WTC11 (cell line): ENCODE results near the gene C17orf114.

ENCODE experiments used
- ATAC-seq: fragments of 200-7000 bp; cut with Tn5 transposase; 2 replicates; pipeline ENCODE4 v1.10.0; 2021; ENCODE audit warnings: mild to moderate bottlenecking, moderate library complexity
- CTCF ChIA-PET: fragments of 300-600 bp; sonication (Branson Sonifier 250); formaldehyde crosslinking; loops from one replicate; lab custom pipeline; 2021; ENCODE audit warnings: antibody characterized with exemption; lab: Charles Lee
- POLR2A ChIA-PET: fragments of 350-600 bp; sonication (Branson Sonifier 250); formaldehyde crosslinking; loops from one replicate; lab custom pipeline; 2021; ENCODE audit warnings: antibody characterized with exemption; lab: Charles Lee
- DNase-seq: peaks from one replicate; pipeline ENCODE4 v3.0.0; 2021; ENCODE audit warnings: low spot score
- H3K27ac Mint-ChIP-seq: 2 replicates; pipeline ENCODE4 v1.8.0; 2021; ENCODE audit warnings: mixed read lengths
- H3K27me3 Mint-ChIP-seq: 2 replicates; pipeline ENCODE4 v1.8.0; 2021; ENCODE audit warnings: low read depth, mild to moderate bottlenecking, moderate library complexity, mixed read lengths
- H3K36me3 Mint-ChIP-seq: 2 replicates; pipeline ENCODE4 v1.8.0; 2021; ENCODE audit warnings: mixed read lengths
- H3K4me1 Mint-ChIP-seq: 2 replicates; pipeline ENCODE4 v1.8.0; 2022; ENCODE audit warnings: mixed read lengths
- H3K4me3 Mint-ChIP-seq: 2 replicates; pipeline ENCODE4 v1.8.0; 2021; ENCODE audit warnings: mild to moderate bottlenecking, moderate library complexity, mixed read lengths
- H3K9me3 Mint-ChIP-seq: 2 replicates; pipeline ENCODE4 v1.8.0; 2021; ENCODE audit warnings: mixed read lengths
- ETV6 ChIP-seq: sonication (generic); formaldehyde crosslinking; IDR thresholded peaks from 2 replicates; pipeline ENCODE4 v1.8.1; 2022; ENCODE audit warnings: mild to moderate bottlenecking, missing genetic modification reagents
- FOXK1 ChIP-seq: sonication (generic); formaldehyde crosslinking; IDR thresholded peaks from 2 replicates; pipeline ENCODE4 v1.8.0; 2022; ENCODE audit warnings: mild to moderate bottlenecking, moderate library complexity, missing genetic modification reagents
- GABPB1 ChIP-seq: sonication (generic); formaldehyde crosslinking; IDR thresholded peaks from 2 replicates; pipeline ENCODE4 v1.8.1; 2023; ENCODE audit warnings: mild to moderate bottlenecking, missing genetic modification reagents
- GTF2I ChIP-seq: fragments of 250-450 bp; sonication (Bioruptor Pico); conservative IDR thresholded peaks from 2 replicates; pipeline ENCODE4 v1.4.0; 2021; ENCODE audit warnings: mild to moderate bottlenecking
- JAZF1 ChIP-seq: fragments of 250-450 bp; sonication (Bioruptor Pico); IDR thresholded peaks from 2 replicates; pipeline ENCODE4 v1.9.0; 2021; ENCODE audit warnings: moderate library complexity, mild to moderate bottlenecking, inconsistent platforms
- JUN ChIP-seq: sonication (generic); formaldehyde crosslinking; IDR thresholded peaks from 2 replicates; pipeline ENCODE4 v1.8.0; 2023; ENCODE audit warnings: mild to moderate bottlenecking, missing genetic modification reagents
- MYBL2 ChIP-seq: sonication (generic); formaldehyde crosslinking; IDR thresholded peaks from 2 replicates; pipeline ENCODE4 v1.8.1; 2023; ENCODE audit warnings: mild to moderate bottlenecking, moderate library complexity, missing genetic modification reagents
- NFATC4 ChIP-seq: fragments of 250-450 bp; sonication (Bioruptor Pico); IDR thresholded peaks from 2 replicates; pipeline ENCODE4 v1.9.0; 2021; ENCODE audit warnings: mild to moderate bottlenecking
- NR1H2 ChIP-seq: sonication (generic); formaldehyde crosslinking; IDR thresholded peaks from 2 replicates; pipeline ENCODE4 v1.9.0; 2021; ENCODE audit warnings: mild to moderate bottlenecking, moderate library complexity, missing genetic modification reagents
- NR2C2 ChIP-seq: sonication (generic); formaldehyde crosslinking; IDR thresholded peaks from 2 replicates; pipeline ENCODE4 v1.8.0; 2022; ENCODE audit warnings: mild to moderate bottlenecking, missing genetic modification reagents
- SP1 ChIP-seq: sonication (generic); formaldehyde crosslinking; conservative IDR thresholded peaks from 2 replicates; pipeline ENCODE4 v1.8.1; 2022; ENCODE audit warnings: missing genetic modification reagents
- TEAD1 ChIP-seq: sonication (generic); formaldehyde crosslinking; IDR thresholded peaks from 2 replicates; pipeline ENCODE4 v1.8.0; 2022; ENCODE audit warnings: mild to moderate bottlenecking, missing genetic modification reagents
- ZNF121 ChIP-seq: sonication (generic); formaldehyde crosslinking; IDR thresholded peaks from 2 replicates; pipeline ENCODE4 v1.8.0; 2023; ENCODE audit warnings: missing genetic modification reagents
- TF ChIP-seq, protein P1 (sequence below): sonication (generic); formaldehyde crosslinking; IDR thresholded peaks from 2 replicates; pipeline ENCODE4 v1.8.0; 2022; ENCODE audit warnings: mild to moderate bottlenecking, missing genetic modification reagents
- TF ChIP-seq, protein P2 (sequence below): sonication (generic); formaldehyde crosslinking; conservative IDR thresholded peaks from 2 replicates; pipeline ENCODE4 v1.8.1; 2023; ENCODE audit warnings: mild to moderate bottlenecking, low read depth, missing genetic modification reagents, moderate library complexity
- TF ChIP-seq, protein P3 (sequence below): sonication (generic); formaldehyde crosslinking; IDR thresholded peaks from 2 replicates; pipeline ENCODE4 v1.8.1; 2022; ENCODE audit warnings: low read depth, missing genetic modification reagents, borderline replicate concordance
- TF ChIP-seq, protein P4 (sequence below): sonication (generic); formaldehyde crosslinking; IDR thresholded peaks from 2 replicates; pipeline ENCODE4 v1.8.1; 2022; ENCODE audit warnings: mild to moderate bottlenecking, moderate library complexity, missing genetic modification reagents
- TF ChIP-seq, protein P5 (sequence below): sonication (generic); formaldehyde crosslinking; IDR thresholded peaks from 2 replicates; pipeline ENCODE4 v1.8.0; 2023; ENCODE audit warnings: missing genetic modification reagents, mild to moderate bottlenecking, borderline replicate concordance
- TF ChIP-seq, protein P6 (sequence below): sonication (generic); formaldehyde crosslinking; IDR thresholded peaks from 2 replicates; pipeline ENCODE4 v1.8.1; 2022; ENCODE audit warnings: missing genetic modification reagents, borderline replicate concordance

C17orf114 gene

DNA sequence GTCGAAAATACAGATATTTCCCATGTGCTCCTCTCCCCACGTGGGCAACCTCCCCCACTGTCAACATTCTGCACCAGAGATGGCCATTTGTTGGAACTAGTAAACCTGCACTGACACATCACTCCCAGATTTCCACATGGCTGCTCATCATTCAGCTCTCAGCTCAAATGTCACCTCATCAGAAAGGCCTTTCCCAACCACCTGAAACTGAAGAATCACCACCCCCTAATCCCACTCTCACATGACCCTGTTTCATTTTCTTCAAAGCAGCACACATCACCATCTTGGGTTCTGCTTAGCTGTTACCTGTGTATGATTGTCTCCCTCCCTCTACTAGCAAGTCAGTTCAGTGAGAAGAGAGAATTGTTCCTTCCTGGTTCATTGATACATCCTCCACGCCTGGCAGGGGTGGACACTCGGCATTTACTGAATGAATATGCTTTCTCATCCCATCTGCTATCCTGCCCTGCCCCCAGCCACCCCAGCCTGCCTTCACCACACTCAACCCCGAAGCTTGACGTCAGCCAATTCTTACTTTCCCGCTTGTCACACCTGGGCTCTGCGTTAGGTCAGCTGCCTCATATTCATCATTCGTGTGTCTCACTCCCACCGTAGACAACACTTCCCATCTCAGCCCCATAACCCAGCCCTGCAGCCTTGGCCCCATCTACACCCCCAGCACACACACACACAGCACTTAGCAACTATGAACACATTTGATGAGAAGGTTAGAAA, 1.5 kb downstream of the C17orf114 start:
- no peak for TF ChIP-seq ZNF121 (CRISPR knock-in tag)
- TF ChIP-seq TEAD1 (CRISPR knock-in tag): no peak
- no peak for TF ChIP-seq SP1
- TF ChIP-seq JUN: no peak
- TF ChIP-seq, protein P1, sequence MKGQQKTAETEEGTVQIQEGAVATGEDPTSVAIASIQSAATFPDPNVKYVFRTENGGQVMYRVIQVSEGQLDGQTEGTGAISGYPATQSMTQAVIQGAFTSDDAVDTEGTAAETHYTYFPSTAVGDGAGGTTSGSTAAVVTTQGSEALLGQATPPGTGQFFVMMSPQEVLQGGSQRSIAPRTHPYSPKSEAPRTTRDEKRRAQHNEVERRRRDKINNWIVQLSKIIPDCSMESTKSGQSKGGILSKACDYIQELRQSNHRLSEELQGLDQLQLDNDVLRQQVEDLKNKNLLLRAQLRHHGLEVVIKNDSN (CRISPR knock-in tag): no peak
- TF ChIP-seq, protein P2, sequence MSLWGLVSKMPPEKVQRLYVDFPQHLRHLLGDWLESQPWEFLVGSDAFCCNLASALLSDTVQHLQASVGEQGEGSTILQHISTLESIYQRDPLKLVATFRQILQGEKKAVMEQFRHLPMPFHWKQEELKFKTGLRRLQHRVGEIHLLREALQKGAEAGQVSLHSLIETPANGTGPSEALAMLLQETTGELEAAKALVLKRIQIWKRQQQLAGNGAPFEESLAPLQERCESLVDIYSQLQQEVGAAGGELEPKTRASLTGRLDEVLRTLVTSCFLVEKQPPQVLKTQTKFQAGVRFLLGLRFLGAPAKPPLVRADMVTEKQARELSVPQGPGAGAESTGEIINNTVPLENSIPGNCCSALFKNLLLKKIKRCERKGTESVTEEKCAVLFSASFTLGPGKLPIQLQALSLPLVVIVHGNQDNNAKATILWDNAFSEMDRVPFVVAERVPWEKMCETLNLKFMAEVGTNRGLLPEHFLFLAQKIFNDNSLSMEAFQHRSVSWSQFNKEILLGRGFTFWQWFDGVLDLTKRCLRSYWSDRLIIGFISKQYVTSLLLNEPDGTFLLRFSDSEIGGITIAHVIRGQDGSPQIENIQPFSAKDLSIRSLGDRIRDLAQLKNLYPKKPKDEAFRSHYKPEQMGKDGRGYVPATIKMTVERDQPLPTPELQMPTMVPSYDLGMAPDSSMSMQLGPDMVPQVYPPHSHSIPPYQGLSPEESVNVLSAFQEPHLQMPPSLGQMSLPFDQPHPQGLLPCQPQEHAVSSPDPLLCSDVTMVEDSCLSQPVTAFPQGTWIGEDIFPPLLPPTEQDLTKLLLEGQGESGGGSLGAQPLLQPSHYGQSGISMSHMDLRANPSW (CRISPR knock-in tag): no peak
- TF ChIP-seq, protein P3, sequence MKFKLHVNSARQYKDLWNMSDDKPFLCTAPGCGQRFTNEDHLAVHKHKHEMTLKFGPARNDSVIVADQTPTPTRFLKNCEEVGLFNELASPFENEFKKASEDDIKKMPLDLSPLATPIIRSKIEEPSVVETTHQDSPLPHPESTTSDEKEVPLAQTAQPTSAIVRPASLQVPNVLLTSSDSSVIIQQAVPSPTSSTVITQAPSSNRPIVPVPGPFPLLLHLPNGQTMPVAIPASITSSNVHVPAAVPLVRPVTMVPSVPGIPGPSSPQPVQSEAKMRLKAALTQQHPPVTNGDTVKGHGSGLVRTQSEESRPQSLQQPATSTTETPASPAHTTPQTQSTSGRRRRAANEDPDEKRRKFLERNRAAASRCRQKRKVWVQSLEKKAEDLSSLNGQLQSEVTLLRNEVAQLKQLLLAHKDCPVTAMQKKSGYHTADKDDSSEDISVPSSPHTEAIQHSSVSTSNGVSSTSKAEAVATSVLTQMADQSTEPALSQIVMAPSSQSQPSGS: no peak
- TF ChIP-seq FOXK1: no peak
- TF ChIP-seq NR2C2 (CRISPR knock-in tag): no peak
- no peak for TF ChIP-seq NR1H2
- Mint-ChIP-seq H3K9me3 (no peaks in the 10 kb centered on the region), H3K36me3 (peaks cover 21% of the 10 kb centered on the region), H3K27ac (peak overlapping the region; percentile 48), H3K4me1 (no peaks in the 10 kb centered on the region), H3K4me3 (no peak overlapping the region), H3K27me3 (no peaks in the 10 kb centered on the region)
- no peak for ATAC-seq
- ChIA-PET POLR2A (interaction anchor here (0.7 kb wide), 1 partner anchor 88 kb away, joined by 4 read pairs; no protein-coding TSS in a partner anchor), CTCF (interaction anchor here (0.6 to 1.6 kb wide), 4 partner anchors 10 to 88 kb away, joined by 3 to 6 read pairs (median 4); partner anchors contain the start of gene GLTPD2)
- DNase-seq: no peak

DNA sequence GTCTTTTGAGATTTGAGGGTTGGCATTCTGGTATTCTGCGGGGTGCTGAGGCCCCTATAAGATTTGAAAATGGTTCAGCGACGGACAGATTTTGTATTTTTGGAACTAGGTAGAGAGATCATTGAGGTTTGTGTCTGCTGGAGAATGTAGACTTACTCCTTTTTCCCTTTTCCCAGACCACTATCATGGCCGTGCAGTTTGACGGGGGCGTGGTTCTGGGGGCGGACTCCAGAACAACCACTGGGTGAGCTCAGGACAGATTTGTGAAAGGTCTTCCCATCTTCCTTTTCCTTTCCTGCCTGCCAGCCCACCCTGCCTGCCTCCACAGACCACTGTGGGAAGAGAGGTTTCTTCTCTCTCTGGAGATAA, 5.6 kb downstream of the C17orf114 start:
- H3K27ac Mint-ChIP-seq: peak overlapping the region; percentile 99
- DNase-seq: peak; percentile 43
- ATAC-seq: peak; percentile 71
- POLR2A ChIA-PET: interaction anchor here (1.4 to 1.7 kb wide), 2 partner anchors 65 to 88 kb away, joined by 3 to 4 read pairs; no protein-coding TSS in a partner anchor
- no peaks in the 10 kb centered on the region for H3K4me1 Mint-ChIP-seq
- H3K27me3 Mint-ChIP-seq: peaks cover 16% of the 10 kb centered on the region
- H3K4me3 Mint-ChIP-seq: peak overlapping the region; percentile 99
- TF ChIP-seq GTF2I (CRISPR knock-in tag): no peak
- TF ChIP-seq TEAD1 (CRISPR knock-in tag): no peak
- TF ChIP-seq, protein P4, sequence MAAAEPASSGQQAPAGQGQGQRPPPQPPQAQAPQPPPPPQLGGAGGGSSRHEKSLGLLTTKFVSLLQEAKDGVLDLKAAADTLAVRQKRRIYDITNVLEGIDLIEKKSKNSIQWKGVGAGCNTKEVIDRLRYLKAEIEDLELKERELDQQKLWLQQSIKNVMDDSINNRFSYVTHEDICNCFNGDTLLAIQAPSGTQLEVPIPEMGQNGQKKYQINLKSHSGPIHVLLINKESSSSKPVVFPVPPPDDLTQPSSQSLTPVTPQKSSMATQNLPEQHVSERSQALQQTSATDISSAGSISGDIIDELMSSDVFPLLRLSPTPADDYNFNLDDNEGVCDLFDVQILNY (CRISPR knock-in tag): no peak
- TF ChIP-seq ETV6 (CRISPR knock-in tag): 0 out of 2 replicates have a peak, but pooled peaks have one; percentile 13
- TF ChIP-seq JAZF1 (CRISPR knock-in tag): no peak
- no peaks in the 10 kb centered on the region for H3K9me3 Mint-ChIP-seq
- CTCF ChIA-PET: interaction anchor here (1.0 to 1.7 kb wide), 10 partner anchors 9 to 112 kb away, joined by 3 to 10 read pairs (median 4); partner anchors contain the start of genes CHRNE, MED11 and PLD2
- peaks cover 21% of the 10 kb centered on the region for H3K36me3 Mint-ChIP-seq

DNA sequence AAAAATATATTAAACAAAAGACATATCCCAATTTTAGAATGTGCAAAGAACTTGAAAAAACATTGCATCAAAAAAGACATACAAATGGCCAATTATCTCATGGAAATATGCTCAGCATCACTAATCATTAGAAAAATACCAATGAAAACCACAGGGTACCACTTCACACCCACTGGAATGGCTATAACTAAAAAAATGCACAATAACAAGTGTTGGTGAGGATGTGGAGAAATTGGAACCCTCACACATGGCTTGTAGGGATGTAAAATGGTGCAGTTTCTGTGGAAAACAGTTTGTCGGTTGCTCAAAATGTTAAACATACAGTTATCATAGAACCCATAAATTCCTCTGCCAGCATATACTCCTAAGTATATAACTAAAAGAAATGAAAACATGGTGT, 7.0 kb downstream of the C17orf114 start:
- ATAC-seq (no peak), DNase-seq (no peak)
- ChIA-PET POLR2A (no interaction called here), CTCF (interaction anchor here (0.6 kb wide), 1 partner anchor 114 kb away, joined by 4 read pairs; no protein-coding TSS in a partner anchor)
- no peaks in the 10 kb centered on the region for H3K9me3 Mint-ChIP-seq
- H3K4me3 Mint-ChIP-seq: 0 out of 2 replicates have a peak overlapping the region, but pooled peaks have one; percentile 99
- peaks cover 21% of the 10 kb centered on the region for H3K36me3 Mint-ChIP-seq
- H3K27ac Mint-ChIP-seq: no peak overlapping the region
- H3K4me1 Mint-ChIP-seq: peaks cover 4% of the 10 kb centered on the region
- peaks cover 29% of the 10 kb centered on the region for H3K27me3 Mint-ChIP-seq
- no peak for TF ChIP-seq NFATC4 (CRISPR knock-in tag)
- TF ChIP-seq, protein P5, sequence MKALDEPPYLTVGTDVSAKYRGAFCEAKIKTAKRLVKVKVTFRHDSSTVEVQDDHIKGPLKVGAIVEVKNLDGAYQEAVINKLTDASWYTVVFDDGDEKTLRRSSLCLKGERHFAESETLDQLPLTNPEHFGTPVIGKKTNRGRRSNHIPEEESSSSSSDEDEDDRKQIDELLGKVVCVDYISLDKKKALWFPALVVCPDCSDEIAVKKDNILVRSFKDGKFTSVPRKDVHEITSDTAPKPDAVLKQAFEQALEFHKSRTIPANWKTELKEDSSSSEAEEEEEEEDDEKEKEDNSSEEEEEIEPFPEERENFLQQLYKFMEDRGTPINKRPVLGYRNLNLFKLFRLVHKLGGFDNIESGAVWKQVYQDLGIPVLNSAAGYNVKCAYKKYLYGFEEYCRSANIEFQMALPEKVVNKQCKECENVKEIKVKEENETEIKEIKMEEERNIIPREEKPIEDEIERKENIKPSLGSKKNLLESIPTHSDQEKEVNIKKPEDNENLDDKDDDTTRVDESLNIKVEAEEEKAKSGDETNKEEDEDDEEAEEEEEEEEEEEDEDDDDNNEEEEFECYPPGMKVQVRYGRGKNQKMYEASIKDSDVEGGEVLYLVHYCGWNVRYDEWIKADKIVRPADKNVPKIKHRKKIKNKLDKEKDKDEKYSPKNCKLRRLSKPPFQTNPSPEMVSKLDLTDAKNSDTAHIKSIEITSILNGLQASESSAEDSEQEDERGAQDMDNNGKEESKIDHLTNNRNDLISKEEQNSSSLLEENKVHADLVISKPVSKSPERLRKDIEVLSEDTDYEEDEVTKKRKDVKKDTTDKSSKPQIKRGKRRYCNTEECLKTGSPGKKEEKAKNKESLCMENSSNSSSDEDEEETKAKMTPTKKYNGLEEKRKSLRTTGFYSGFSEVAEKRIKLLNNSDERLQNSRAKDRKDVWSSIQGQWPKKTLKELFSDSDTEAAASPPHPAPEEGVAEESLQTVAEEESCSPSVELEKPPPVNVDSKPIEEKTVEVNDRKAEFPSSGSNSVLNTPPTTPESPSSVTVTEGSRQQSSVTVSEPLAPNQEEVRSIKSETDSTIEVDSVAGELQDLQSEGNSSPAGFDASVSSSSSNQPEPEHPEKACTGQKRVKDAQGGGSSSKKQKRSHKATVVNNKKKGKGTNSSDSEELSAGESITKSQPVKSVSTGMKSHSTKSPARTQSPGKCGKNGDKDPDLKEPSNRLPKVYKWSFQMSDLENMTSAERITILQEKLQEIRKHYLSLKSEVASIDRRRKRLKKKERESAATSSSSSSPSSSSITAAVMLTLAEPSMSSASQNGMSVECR (CRISPR knock-in tag): no peak
- TF ChIP-seq GABPB1 (CRISPR knock-in tag): no peak
- TF ChIP-seq, protein P6, sequence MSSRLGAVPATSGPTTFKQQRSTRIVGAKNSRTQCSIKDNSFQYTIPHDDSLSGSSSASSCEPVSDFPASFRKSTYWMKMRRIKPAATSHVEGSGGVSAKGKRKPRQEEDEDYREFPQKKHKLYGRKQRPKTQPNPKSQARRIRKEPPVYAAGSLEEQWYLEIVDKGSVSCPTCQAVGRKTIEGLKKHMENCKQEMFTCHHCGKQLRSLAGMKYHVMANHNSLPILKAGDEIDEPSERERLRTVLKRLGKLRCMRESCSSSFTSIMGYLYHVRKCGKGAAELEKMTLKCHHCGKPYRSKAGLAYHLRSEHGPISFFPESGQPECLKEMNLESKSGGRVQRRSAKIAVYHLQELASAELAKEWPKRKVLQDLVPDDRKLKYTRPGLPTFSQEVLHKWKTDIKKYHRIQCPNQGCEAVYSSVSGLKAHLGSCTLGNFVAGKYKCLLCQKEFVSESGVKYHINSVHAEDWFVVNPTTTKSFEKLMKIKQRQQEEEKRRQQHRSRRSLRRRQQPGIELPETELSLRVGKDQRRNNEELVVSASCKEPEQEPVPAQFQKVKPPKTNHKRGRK: no peak
- TF ChIP-seq MYBL2 (CRISPR knock-in tag): no peak
